HG03097 (cell line): Measurements from ENCODE around the gene SELENOW.
"Not testable (repeated sequence)": the region's sequence is repeated elsewhere in the genome, so short reads cannot be mapped to it uniquely, and the experiment has no call there.

Source experiments
- ATAC-seq: cut with Tn5 transposase; IDR thresholded peaks from one replicate; pipeline ENCODE4 v1.9.1; 2021; ENCODE audit not compliant: unreplicated experiment, low FRiP score

SELENOW gene

GRCh38 chr19:47780215-47780551, 1.7 kb downstream of the SELENOW start:
- ATAC-seq = no peak

GRCh38 chr19:47781590-47782262, 3.2 kb downstream of the SELENOW start:
- ATAC-seq = no peak

- ATAC-seq = no peak
Measured at GRCh38 chr19:47786566-47786965, 8.1 kb downstream of the SELENOW start.

DNA sequence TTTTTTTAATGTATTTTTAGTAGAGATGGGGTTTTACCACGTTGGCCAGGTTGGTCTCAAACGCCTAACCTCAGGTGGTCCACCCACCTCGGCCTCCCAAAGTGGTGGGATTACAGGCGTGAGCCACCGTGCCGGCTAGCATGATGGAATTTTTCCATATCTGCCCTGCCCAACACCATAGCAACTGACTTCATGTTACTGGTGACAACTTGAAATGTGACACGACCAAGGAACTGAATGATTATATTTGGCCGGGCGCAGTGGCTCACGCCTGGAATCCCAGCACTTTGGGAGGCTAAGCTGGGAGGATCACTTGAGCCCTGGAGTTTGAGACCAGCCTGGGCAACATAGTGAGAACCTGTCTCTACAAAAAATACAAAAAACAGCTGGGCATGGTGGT, 8.8 kb downstream of the SELENOW start:
- not testable (repeated sequence) for ATAC-seq

DNA sequence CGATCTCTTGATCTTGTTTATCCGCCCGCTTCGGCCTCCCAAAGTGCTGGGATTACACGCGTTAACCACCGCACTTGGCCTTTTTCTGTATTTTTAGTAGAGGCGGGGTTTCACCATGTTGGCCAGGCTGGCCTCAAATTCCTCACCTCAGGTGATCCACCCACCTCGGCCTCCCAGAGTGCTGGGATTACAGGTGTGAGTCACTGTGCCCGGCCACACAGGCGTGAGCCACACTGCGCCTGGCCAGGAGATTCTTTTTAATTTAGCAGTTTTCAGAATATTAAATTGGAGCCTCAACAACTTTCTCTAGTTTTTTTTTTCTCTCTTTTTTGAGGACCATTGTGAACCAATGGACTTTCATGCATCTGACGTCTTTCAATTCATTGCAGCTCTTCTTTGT, 11.3 kb downstream of the SELENOW start:
- not testable (repeated sequence) for ATAC-seq

- no peak for ATAC-seq
Measured at GRCh38 chr19:47790398-47790814, 11.9 kb downstream of the SELENOW start.

- no peak for ATAC-seq
Measured at GRCh38 chr19:47792616-47793015, 14.1 kb downstream of the SELENOW start.

- ATAC-seq = no peak
Measured at GRCh38 chr19:47794526-47794925, 16.0 kb downstream of the SELENOW start.

- no peak for ATAC-seq
Measured at GRCh38 chr19:47796785-47797184, 18.3 kb downstream of the SELENOW start.

DNA sequence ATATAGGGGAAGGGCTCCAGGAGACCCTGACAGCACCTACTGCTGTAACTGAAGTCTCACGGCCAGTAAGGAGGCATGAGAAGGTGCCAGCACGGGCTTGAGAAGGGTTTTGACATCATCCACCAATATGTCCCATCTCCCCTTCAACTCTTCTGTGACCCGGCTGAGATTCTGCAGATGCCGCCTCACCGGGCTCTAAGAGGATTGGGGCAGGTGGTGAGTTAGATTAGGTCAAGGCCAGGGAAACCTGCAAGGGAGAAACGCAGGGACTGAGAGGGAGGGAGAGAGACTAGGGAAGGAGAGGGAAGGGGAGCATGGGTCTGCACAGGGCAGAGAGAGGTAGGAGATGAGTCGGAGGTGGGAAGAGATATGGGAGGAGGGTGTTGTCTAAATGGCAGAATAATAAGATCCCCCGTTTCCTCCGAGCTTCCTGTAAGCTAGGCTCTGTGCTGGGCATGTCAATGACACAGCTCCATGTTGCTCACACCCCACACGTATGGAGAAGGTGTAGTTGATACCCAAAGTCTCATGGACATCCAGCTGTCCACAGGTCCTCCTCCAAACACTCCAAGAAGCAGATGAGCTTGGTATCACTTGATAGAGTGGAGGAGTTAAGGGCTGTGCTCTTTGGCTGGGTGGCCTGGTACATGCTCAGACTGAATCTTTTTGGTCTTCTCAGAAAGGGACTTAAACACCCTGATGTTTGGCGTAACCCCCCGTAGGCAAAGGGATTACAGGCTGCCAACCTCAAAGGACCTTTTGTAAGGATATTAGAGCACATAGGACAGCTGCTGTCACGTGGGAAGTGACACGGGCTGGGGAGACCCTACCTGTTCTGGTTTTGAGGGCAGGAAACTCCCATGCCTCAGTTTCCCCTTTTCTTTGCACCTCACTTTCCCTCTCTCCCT, 19.7 kb downstream of the SELENOW start:
- no peak for ATAC-seq

DNA sequence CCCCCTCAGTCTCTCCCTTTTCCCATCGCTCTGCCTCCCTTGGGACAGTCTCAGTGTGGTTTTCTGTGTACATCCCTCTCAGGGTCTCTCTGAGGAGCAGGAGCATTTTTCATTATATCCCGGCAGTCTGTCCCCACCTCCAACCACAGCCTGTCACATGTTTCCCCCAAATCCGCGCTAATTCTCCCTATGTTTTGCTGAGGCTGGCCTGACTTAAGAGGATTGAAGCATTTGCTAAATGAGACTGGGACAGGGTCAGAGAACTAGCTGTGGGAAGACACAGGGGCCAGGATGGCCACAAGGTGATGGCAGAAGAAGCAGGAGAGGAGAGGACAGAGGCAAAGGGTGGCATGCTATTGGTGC, 20.4 kb downstream of the SELENOW start:
- ATAC-seq = no peak

DNA sequence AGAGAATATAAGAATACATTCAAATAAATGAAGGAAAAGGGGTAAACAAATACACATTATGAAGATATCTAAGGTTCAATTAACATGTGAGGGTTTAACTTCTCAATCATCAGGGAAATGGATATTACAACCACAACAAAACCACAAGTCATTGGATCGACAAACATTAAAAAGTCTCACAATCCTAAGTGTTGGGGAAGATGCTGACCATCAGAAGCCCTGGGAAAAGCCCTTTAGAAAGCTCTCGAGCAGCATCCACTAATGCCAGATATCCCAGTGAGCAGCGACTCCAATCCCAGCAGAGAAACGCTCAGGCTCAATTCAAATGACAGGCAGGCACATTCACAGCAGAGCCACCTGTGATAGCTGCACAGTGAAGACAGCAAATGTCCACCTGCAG, 22.8 kb downstream of the SELENOW start:
- no peak for ATAC-seq

DNA sequence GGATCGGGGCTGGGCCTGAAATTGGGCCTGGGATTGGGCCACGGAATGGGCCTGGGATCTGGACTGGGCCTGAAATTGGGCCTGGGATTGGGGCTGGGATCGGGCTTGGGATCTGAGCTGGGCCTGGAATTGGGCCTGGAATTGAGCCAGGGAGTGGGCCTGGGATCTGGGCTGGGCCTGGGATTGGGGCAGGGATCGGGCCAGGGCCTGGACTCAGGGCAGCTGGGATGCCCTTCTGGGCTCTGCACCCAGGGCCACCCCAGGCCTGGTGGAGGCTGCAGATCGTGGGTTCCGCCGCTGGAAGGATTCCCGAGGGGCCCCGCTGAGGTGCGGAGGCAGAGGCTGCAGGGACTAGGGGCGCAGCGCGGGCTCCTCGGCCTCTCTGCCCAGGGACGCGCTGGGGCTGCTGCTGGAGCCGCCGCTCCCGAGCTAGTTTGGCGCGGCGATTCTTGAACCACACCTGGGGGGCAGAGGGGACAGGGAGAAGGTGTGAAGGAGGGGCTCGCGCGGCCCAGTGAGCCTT, 24.1 kb downstream of the SELENOW start:
- ATAC-seq = no peak

DNA sequence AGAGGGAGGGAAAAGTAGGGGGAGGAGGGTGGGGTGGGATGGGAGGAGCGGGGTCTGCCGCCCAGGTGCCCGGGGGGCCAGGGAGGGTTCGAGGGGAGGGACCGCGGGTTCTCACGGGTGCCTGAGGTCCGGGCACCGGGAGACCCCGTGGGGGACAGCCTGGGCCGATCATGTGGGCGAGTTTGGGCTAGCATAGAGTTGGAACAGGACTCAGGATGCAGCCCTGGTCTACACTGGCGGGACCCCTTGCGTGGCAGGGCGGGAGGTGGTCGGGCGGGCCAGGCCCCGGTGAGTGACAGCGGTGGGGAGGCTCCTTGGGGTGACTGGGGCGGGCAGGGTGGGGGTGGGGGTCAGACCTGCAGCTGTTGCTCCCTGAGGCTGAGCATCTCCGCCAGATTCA, 24.6 kb downstream of the SELENOW start:
- not testable (repeated sequence) for ATAC-seq

- ATAC-seq = not testable (repeated sequence)
Measured at GRCh38 chr19:47803671-47804070, 25.2 kb downstream of the SELENOW start.

- ATAC-seq = not testable (repeated sequence)
Measured at GRCh38 chr19:47804451-47804850, 25.9 kb downstream of the SELENOW start, which contains the start of gene TPRX1. TSS of gene TPRX1 (minus strand) at chr19:47804551. CDS start at chr19:47804539, 12 bp downstream.

- ATAC-seq = no peak
Measured at GRCh38 chr19:47805313-47805712, 26.8 kb downstream of the SELENOW start.

GRCh38 chr19:47806435-47806834, 27.9 kb downstream of the SELENOW start:
- ATAC-seq = no peak

GRCh38 chr19:47813304-47813994, 34.9 kb downstream of the SELENOW start:
- no peak for ATAC-seq

GRCh38 chr19:47813995-47814328, 35.5 kb downstream of the SELENOW start:
- ATAC-seq = no peak

GRCh38 chr19:47816270-47816669, 37.8 kb downstream of the SELENOW start:
- not testable (repeated sequence) for ATAC-seq
